Activated CD4-positive, alpha-beta T cell treated with anti-CD3 and anti-CD28 coated beads for 36 hours (primary cell): ENCODE results near the gene SYT14. TPM values are rescaled to one million over a fixed set of nuclear protein-coding genes. Genes with fewer than 3 reads are reported as not detected.
"Not testable (repeated sequence)": the region's sequence is repeated elsewhere in the genome, so short reads cannot be mapped to it uniquely, and the experiment has no call there.

ENCODE experiments used
- ATAC-seq: fragments of 200-7000 bp; cut with Tn5 transposase; one replicate; pipeline ENCODE4 v1.10.0; 2021; ENCODE audit warnings: mild to moderate bottlenecking, moderate library complexity
- CTCF ChIA-PET: fragments of 350-600 bp; sonication (Branson Sonifier 250); formaldehyde crosslinking; loops from one replicate; lab custom pipeline; 2021; ENCODE audit warnings: antibody characterized with exemption; lab: Charles Lee
- POLR2A ChIA-PET: fragments of 350-600 bp; sonication (Branson Sonifier 250); formaldehyde crosslinking; loops from one replicate; lab custom pipeline; 2021; ENCODE audit warnings: antibody characterized with exemption, inconsistent platforms; lab: Charles Lee
- DNase-seq: peaks from one replicate; pipeline ENCODE4 v3.0.0-alpha.2; 2020
- H3K27ac Mint-ChIP-seq: one replicate; pipeline ENCODE4 v1.8.0; 2021; ENCODE audit warnings: mixed read lengths
- H3K27me3 Mint-ChIP-seq: one replicate; pipeline ENCODE4 v1.8.0; 2021; ENCODE audit warnings: mixed read lengths
- H3K36me3 Mint-ChIP-seq: one replicate; pipeline ENCODE4 v1.8.0; 2021; ENCODE audit warnings: low read depth, mixed read lengths
- H3K4me1 Mint-ChIP-seq: one replicate; pipeline ENCODE4 v1.8.0; 2021; ENCODE audit warnings: mixed read lengths
- H3K4me3 Mint-ChIP-seq: one replicate; pipeline ENCODE4 v1.8.0; 2021; ENCODE audit warnings: mild to moderate bottlenecking, moderate library complexity, mixed read lengths
- H3K9me3 Mint-ChIP-seq: one replicate; pipeline ENCODE4 v1.8.0; 2021; ENCODE audit warnings: low read depth, mixed read lengths
- intact Hi-C, 2 experiments: fragments of 100-400 bp; cut with DNase I in 1 of 2; cut with micrococcal nuclease in 1 of 2; formaldehyde crosslinking; loops; one replicate each; pipeline versions ENCODE4 v1.14.2 to v1.15.1; 2022 to 2024; cut with DNase I, micrococcal nuclease
- total RNA-seq, 2 experiments: library from RNA; stranded (reverse); gene quantifications; one replicate each; pipeline ENCODE4 v1.2.3, GENCODE V29; 2021

SYT14 gene
- total RNA-seq, result not detected

DNA sequence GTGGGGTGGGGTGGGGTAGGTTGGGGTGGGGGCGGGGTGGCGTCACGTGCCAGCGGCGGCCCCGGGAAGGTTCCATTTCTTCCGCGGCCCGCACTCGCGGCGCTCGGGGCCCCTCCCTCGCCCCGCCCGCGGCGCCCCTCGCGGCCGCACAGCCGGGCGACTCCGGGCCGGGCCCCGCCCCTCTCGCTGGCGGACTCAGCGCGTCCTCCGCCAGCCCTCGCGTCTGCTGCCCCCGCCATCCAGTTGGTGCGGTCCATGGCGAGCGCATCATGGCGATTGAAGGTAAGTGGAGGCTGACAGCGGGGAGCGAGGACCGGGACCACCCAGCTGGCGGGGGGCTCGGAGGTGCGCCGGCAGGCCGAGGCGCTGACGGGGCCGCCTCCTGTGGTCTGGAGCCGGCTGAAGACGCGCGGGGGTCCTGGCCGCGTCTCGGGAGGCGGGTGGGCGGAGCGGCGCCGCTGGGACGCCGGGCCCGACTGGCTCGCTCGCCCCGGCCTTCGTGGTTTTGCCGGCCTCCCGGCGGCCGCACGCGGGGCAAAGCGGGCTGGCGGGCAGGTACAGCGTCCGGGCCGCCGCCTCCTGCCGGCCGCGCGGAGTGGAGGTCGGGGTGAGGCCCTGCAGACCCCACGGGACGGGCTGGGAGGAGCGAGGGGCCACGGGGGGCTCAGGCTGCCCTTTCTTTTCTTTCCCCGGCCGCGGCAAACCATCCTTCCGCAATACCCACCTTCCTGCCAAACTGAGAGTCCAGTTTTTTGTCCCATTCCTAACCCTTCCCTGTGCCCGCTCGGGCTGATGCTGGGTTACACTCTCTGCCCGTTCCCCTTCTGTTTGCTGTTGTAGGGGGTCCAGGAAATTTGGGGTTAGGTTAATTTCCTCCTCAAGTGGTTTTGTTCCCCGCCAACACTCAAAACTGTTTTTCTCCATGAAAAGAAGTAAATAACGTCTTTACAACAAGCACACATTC lies at the start of gene SYT14:
SYT14 (plus strand) TSS at position 222 of the 964 bp plus-strand sequence; CDS start at position 270, 48 bp downstream.
- ChIA-PET POLR2A (no interaction called here), CTCF (interaction anchor here (0.7 kb wide), 1 partner anchor 43 kb away, joined by 3 read pairs; no protein-coding TSS in a partner anchor)
- peaks cover 11% of the 10 kb centered on the region for H3K4me1 Mint-ChIP-seq
- ATAC-seq (peak; percentile 49), DNase-seq (peak; percentile 18)
- H3K27me3 Mint-ChIP-seq, result peaks cover 57% of the 10 kb centered on the region
- no peaks in the 10 kb centered on the region for H3K9me3 Mint-ChIP-seq
- intact Hi-C loops, result loop anchor here (2.0 to 5.0 kb wide), 2 partner anchors 76 to 77 kb away; no protein-coding TSS in a partner anchor
- H3K27ac Mint-ChIP-seq, result no peak within 1 kb of the TSS
- H3K36me3 Mint-ChIP-seq, result peaks cover 3% of the 10 kb centered on the region
- peak within 1 kb of the TSS; percentile 48 for H3K4me3 Mint-ChIP-seq

DNA sequence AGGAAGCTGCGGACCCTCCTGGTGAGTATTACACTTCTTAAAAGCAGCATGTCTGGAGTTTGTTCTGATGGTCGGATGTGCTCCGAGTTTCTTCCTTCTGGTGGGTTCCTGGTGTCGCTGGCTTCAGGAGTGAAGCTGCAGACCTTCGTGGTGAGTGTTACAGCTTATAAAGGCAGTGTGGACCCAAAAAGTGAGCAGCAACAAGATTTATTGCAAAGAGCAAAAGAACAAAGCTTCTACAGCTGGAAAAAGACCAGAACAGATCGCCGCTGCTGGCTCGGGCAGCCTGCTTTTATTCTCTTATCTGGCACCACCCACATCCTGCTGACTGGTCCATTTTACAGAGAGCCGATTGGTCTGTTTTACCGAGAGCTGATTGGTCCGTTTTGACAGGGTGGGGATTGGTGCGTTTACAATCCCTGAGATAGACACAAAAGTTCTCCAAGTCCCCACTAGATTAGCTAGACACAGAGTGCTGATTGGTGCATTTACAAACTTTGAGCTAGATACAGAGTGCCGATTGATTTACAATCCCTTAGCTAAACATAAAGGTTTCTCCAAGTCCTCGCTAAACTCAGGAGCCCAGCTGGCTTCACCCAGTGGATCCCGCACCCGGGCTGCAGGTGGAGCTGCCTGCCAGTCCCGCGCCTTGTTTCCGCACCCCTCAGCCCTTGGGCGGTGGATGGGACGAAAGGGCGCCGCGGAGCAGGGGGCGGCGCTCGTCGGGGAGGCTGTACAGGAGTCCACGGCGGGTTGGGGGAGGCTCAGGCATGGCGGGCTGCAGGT lies 49.5 kb upstream of the SYT14 start:
- H3K4me3 Mint-ChIP-seq, H3K27ac Mint-ChIP-seq, H3K36me3 Mint-ChIP-seq, intact Hi-C loops, ATAC-seq, H3K9me3 Mint-ChIP-seq, DNase-seq, POLR2A ChIA-PET, H3K4me1 Mint-ChIP-seq: not testable (repeated sequence)
- CTCF ChIA-PET, result interaction anchor here (1.0 to 1.6 kb wide), 4 partner anchors 13 to 43 kb away, joined by 3 read pairs; no protein-coding TSS in a partner anchor
- H3K27me3 Mint-ChIP-seq, result peaks cover 29% of the 10 kb centered on the region

DNA sequence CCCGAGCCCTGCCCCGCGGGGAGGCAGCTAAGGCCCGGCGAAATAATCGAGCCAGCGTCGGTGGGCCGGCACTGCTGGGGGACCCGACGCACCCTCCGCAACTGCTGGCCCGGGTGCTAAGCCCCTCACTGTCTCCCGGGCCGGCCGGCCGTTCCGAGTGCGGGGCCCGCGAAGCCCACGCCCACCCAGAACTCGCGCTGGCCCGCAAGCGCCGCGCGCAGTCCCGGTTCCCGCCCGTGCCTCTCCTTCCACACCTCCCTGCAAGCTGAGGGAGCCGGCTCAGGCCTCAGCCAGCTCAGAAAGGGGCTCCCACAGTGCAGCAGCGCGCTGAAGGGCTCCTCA lies 49.0 kb upstream of the SYT14 start:
- no peak overlapping the region for H3K27ac Mint-ChIP-seq
- H3K36me3 Mint-ChIP-seq, result no peaks in the 10 kb centered on the region
- peaks cover 26% of the 10 kb centered on the region for H3K27me3 Mint-ChIP-seq
- ATAC-seq (no peak), DNase-seq (no peak)
- no peak overlapping the region for H3K4me3 Mint-ChIP-seq
- CTCF ChIA-PET, result interaction anchor here (1.2 to 1.6 kb wide), 2 partner anchors 13 to 33 kb away, joined by 3 read pairs; no protein-coding TSS in a partner anchor
- intact Hi-C loops, result no loop called here
- POLR2A ChIA-PET, result no interaction called here
- no peaks in the 10 kb centered on the region for H3K9me3 Mint-ChIP-seq
- H3K4me1 Mint-ChIP-seq, result peaks cover 6% of the 10 kb centered on the region

DNA sequence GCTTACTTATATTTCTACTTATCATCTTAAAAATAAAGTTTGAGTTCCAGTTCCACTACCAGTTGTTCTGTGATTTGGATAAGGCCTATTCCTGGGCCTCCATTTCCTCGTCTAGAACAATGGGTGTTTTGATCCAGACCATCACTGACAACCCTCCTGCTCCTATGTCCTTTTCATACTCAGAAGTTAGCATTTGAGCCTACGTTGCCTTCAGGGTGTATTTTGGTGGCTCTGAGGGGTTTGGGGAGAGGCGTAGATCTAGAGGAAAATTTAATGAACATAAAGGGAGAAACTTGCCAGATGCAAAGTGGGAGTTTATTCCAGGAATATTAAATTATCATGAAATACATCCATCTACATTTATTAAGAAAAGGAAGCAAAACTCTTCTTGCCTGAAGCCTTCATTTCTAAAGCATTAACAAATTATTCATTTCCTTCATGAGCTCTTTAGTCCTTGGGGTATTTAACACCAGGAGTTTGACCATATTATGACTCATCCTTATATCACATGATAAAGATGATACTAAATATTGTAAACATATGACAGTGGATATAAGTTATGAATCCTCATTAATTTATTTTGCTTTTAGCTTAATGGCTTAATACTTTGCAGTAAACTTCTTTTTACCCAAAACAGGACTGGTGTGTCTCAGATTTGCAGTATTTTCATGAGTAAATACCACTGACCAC lies 47.2 kb upstream of the SYT14 start:
- H3K27me3 Mint-ChIP-seq, result peaks cover 16% of the 10 kb centered on the region
- no peaks in the 10 kb centered on the region for H3K9me3 Mint-ChIP-seq
- no peaks in the 10 kb centered on the region for H3K36me3 Mint-ChIP-seq
- ATAC-seq (no peak), DNase-seq (no peak)
- intact Hi-C loops, result no loop called here
- peaks cover 5% of the 10 kb centered on the region for H3K4me1 Mint-ChIP-seq
- ChIA-PET CTCF (interaction anchor here (0.6 to 2.2 kb wide), 4 partner anchors 10 to 161 kb away, joined by 3 to 12 read pairs (median 4); no protein-coding TSS in a partner anchor), POLR2A (no interaction called here)
- H3K27ac Mint-ChIP-seq, result no peak overlapping the region
- no peak overlapping the region for H3K4me3 Mint-ChIP-seq

DNA sequence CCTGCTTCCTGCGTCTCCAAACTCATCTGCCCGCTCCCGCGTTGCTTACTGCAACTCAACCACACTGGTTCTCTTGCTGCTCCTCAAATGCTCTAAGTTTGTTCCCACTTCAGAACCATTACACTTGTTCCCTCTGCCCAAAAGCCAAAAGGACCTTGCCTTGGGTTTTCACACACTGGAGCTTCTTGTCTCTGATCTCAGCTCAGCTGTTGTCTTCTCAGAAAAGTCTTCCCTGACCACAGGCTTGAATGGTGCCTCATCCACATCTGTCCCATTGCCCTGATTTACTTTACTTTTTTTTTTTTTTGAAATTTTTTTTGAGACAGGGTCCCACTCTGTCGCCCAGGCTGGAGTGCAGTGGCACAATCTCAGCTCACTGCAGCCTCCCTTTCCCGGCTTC lies 44.3 kb upstream of the SYT14 start:
- Mint-ChIP-seq H3K9me3 (no peaks in the 10 kb centered on the region), H3K27me3 (peaks cover 6% of the 10 kb centered on the region), H3K4me1 (peaks cover 8% of the 10 kb centered on the region), H3K36me3 (no peaks in the 10 kb centered on the region), H3K27ac (no peak overlapping the region), H3K4me3 (no peak overlapping the region)
- intact Hi-C loops, result no loop called here
- CTCF ChIA-PET, result interaction anchor here (0.8 to 1.3 kb wide), 2 partner anchors 73 to 445 kb away, joined by 3 to 4 read pairs; no protein-coding TSS in a partner anchor
- POLR2A ChIA-PET, result no interaction called here
- DNase-seq (no peak), ATAC-seq (no peak)

DNA sequence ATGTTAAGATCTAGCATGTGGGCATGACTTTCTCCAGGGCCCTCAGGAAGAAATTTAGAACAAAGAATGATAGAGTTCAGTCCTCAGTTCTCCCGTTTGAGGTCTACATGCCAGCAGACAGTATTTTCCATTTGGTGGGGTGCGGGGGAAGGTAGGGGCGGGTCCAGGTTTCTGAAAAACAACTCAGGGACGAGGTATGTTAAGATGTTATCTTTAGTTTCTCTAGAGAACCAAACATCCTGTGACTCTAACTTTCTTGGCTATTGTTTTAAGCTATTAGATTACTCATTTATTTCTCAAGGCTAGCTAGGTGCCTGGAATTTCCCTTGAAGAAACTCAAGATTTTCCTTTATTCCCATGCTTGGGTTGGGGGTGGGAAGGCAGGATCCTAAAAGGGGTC lies 42.3 kb upstream of the SYT14 start:
- POLR2A ChIA-PET, result no interaction called here
- H3K4me1 Mint-ChIP-seq, result peaks cover 8% of the 10 kb centered on the region
- peaks cover 6% of the 10 kb centered on the region for H3K27me3 Mint-ChIP-seq
- H3K27ac Mint-ChIP-seq, result no peak overlapping the region
- DNase-seq (peak; percentile 41), ATAC-seq (peak; percentile 19)
- H3K9me3 Mint-ChIP-seq, result no peaks in the 10 kb centered on the region
- H3K4me3 Mint-ChIP-seq, result no peak overlapping the region
- H3K36me3 Mint-ChIP-seq, result no peaks in the 10 kb centered on the region
- CTCF ChIA-PET, result no interaction called here
- intact Hi-C loops, result no loop called here

DNA sequence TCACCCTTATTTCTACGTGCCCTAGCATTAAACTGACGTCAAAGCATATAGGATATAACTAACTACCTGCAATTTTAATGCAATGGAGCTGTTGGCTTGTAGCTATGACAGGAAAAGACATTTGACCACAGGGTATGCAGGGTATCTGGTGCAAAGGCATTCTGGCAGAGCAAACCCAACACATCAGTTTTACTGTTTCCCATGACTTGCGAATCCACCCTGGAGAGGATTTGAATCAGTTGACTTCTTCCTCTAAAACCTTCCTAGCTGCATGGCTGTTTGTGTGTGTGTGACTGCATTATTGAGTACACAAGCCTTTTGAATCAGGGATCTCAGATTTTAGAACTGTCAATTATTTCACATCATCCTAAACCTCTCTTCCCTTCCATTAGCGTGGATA lies 41.7 kb upstream of the SYT14 start:
- Mint-ChIP-seq H3K9me3 (no peaks in the 10 kb centered on the region), H3K27me3 (peaks cover 6% of the 10 kb centered on the region), H3K36me3 (no peaks in the 10 kb centered on the region), H3K27ac (no peak overlapping the region), H3K4me3 (no peak overlapping the region), H3K4me1 (peaks cover 8% of the 10 kb centered on the region)
- intact Hi-C loops, result no loop called here
- ATAC-seq, result no peak
- POLR2A ChIA-PET, result no interaction called here
- CTCF ChIA-PET, result no interaction called here
- DNase-seq, result no peak

DNA sequence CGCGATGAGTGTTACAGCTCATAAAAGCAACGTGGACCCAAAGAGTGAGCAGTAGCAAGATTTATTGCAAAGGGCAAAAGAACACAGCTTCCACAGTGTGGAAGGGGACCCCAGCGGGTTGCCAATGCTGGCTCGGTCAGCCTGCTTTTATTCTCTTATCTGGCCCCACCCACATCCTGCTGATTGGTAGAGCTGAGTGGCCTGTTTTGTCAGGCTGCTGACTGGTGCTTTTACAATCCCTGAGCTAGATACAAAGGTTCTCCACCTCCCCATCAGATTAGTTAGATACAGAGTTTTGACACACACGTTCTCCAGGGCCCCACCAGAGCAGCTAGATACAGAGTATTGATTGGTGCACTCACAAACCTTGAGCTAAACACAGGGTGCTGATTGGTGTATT lies 39.7 kb upstream of the SYT14 start:
- CTCF ChIA-PET, result interaction anchor here (0.6 kb wide), 1 partner anchor 385 kb away, joined by 5 read pairs; no protein-coding TSS in a partner anchor
- intact Hi-C loops, H3K27ac Mint-ChIP-seq, H3K27me3 Mint-ChIP-seq, ATAC-seq, POLR2A ChIA-PET, H3K36me3 Mint-ChIP-seq, H3K4me1 Mint-ChIP-seq, H3K4me3 Mint-ChIP-seq, H3K9me3 Mint-ChIP-seq, DNase-seq: not testable (repeated sequence)

DNA sequence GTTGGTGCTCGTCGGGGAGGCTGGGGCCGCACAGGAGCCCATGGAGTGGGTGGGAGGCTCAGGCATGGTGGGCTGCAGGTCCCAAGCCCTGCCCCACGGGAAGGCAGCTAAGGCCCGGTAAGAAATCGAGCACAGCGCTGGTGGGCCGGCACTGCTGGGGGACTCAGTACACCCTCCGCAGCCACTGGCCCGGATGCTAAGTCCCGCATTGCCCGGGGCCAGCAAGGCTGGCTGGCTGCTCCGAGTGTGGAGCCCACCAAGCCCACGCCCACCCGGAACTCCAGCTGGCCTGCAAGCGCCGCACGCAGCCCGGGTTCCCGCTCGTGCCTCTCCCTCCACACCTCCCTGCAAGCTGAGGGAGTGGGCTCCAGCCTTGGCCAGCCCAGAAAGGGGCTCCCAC lies 39.2 kb upstream of the SYT14 start:
- intact Hi-C loops, H3K9me3 Mint-ChIP-seq, ATAC-seq, DNase-seq, H3K4me3 Mint-ChIP-seq, H3K36me3 Mint-ChIP-seq, H3K4me1 Mint-ChIP-seq, H3K27me3 Mint-ChIP-seq, POLR2A ChIA-PET, H3K27ac Mint-ChIP-seq: not testable (repeated sequence)
- CTCF ChIA-PET, result interaction anchor here (0.6 kb wide), 1 partner anchor 384 kb away, joined by 5 read pairs; no protein-coding TSS in a partner anchor

DNA sequence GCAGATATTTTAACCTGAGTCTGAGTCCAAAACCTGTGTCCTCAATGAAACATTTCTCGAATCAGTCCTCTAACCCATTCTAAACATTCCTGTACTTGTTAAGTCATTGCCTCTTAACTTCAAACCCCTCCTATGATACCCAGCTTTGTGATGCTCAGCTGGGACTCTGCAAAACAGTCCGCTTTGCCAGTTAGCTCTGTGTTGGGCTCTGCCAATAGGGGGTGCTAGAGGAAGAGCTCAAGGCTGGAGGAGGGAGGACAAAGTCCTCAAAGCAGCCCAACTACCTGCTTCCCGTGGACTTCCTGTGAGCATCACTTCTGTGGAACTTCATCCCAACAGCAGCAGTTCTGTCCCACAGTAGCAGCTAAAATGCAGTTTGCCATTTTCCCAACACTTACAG lies 38.1 kb upstream of the SYT14 start:
- H3K27me3 Mint-ChIP-seq, result peaks cover 6% of the 10 kb centered on the region
- POLR2A ChIA-PET, result no interaction called here
- H3K4me1 Mint-ChIP-seq, result peaks cover 8% of the 10 kb centered on the region
- CTCF ChIA-PET, result interaction anchor here (0.6 to 2.0 kb wide), 10 partner anchors 9 to 442 kb away, joined by 3 to 12 read pairs (median 4); no protein-coding TSS in a partner anchor
- no peak for ATAC-seq
- H3K27ac Mint-ChIP-seq, result no peak overlapping the region
- DNase-seq, result peak; percentile 61
- no peaks in the 10 kb centered on the region for H3K36me3 Mint-ChIP-seq
- intact Hi-C loops, result no loop called here
- no peaks in the 10 kb centered on the region for H3K9me3 Mint-ChIP-seq
- H3K4me3 Mint-ChIP-seq, result no peak overlapping the region

DNA sequence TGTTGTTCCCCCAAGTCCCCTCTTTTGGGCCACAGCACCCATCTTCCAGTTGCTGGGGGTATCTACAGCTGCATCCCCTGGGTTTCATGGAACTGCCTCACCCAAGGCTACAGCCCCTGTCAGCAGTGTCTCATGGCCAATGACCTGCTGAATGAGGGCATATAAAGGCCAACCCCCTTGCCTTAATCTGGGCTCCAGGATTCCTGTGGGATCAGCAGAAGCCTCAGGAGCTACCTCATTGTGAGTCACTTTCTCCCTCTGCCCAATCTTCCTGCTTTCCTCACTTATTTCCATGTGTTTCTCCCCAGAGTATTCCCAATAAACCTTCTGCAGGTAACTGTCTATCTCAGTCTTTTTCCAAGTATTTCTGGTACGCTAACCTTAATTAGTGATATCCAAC lies 37.3 kb upstream of the SYT14 start:
- no peak overlapping the region for H3K4me3 Mint-ChIP-seq
- intact Hi-C loops, result no loop called here
- H3K36me3 Mint-ChIP-seq, result no peaks in the 10 kb centered on the region
- no peak for ATAC-seq
- H3K27me3 Mint-ChIP-seq, result peaks cover 6% of the 10 kb centered on the region
- H3K27ac Mint-ChIP-seq, result no peak overlapping the region
- CTCF ChIA-PET, result interaction anchor here (0.7 to 2.0 kb wide), 5 partner anchors 9 to 368 kb away, joined by 3 to 12 read pairs (median 4); no protein-coding TSS in a partner anchor
- POLR2A ChIA-PET, result no interaction called here
- DNase-seq, result no peak
- H3K4me1 Mint-ChIP-seq, result peaks cover 4% of the 10 kb centered on the region
- no peaks in the 10 kb centered on the region for H3K9me3 Mint-ChIP-seq
